GM18951 (cell line): ENCODE data around the gene ERMARD.

Experiments
- POLR2A ChIP-seq: IDR thresholded peaks from 4 replicates; pipeline ENCODE4 v1.6.1; 2011; ENCODE audit warnings: mild to moderate bottlenecking; ENCODE audit not compliant: insufficient read length, insufficient read depth; ENCODE audit errors: extremely low read depth
- in situ Hi-C: fragments of 300-500 bp; cut with MboI; formaldehyde crosslinking; loops from one replicate; pipeline ENCODE4 v1.12.0; 2022; ENCODE audit warnings: low sequenced_read_pairs, mixed read lengths, inconsistent platforms; ENCODE audit not compliant: unreplicated experiment

ERMARD gene

DNA sequence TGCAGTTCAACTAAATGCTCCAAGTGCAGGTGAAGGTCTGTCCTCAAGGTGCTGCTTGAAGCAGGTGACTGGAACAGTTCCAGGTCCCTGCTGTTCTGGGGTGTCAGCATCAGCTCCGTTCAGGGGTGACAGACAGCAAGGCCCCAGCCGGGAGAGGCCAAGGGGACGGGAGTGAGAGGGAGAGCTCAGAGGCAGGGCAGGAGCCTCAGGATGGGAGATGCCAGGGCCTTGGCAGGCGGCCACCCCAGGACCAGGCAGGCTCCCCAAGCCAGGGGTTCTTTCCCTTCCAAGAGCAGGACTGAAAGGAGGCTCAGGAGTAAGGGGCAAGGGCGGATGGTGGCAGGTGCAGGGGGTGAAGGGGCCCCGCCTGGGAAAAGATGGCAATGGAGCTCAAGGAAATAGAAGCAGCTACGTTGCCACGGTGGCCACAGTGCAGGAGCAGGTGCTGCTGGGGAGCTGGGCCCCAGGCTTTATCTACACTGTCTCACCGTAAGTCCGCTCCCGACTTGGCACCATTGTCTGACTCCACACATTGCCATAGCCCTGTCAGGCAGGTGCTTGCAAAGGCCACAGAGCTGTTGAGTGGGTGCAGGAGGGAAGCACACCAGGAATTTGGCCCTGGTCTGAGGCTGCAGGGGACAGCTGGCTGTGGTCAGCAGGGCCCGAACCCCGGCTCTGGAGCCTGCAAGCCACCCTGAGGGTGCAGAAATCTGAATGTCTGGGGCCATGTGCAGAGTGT lies 43.1 kb downstream of the ERMARD start:
- no peak for TF ChIP-seq POLR2A
- in situ Hi-C loops, result no loop called here

DNA sequence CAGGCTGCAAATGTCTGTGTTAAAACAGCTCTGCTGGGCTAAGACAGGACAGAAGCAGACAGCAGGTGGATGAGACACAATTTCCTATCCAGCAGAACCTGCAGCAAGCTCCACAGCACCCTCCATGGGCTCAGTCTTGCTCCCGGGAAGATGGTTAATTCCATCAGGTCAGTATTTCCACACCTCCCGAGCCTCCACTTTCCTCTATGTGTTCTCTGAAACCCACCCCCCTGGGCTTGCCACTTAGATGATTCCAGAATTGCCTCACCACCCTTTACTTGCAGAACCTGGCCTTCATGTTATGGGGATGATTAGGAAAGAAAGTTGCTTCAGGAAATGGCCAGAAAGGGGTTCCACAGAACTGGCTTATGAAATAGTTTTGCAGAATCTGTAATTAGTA lies 43.8 kb downstream of the ERMARD start:
- in situ Hi-C loops, result no loop called here

DNA sequence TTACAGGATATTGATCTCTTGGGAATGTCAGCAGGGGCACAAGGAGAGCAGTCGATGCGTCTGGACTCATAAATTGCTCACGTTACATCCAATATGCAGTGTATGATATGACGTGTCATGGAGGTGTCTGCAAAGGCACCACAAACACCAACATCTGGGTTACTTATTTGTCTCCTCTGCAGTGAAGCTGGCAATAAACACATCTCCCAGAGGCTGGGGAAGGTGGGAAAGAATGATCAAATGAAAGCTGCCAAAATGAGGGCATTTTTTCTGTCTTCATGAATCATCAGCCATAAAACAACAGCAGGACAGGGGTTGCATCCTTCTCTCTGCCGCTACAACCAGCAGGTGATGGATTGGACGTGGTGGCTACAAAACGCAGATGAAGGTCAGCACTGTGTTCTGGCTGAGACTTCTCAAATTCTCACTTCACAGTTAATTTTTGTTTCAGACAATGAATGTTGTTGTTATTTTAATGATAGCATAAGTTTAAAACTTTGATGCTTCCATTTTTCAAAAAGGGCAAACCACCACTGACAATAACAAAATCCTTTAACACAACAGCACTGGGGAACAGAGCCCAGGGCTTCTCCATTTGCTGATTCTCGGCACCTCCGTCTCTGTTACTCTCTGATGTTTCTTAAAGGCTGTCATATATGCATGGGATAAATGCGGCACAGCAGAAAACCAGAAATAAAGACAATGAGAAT lies 47.5 kb downstream of the ERMARD start:
- in situ Hi-C loops, result no loop called here
- TF ChIP-seq POLR2A, result no peak

More for the DNA sequence above, 43.8 kb downstream of the ERMARD start:
- TF ChIP-seq POLR2A, result no peak

DNA sequence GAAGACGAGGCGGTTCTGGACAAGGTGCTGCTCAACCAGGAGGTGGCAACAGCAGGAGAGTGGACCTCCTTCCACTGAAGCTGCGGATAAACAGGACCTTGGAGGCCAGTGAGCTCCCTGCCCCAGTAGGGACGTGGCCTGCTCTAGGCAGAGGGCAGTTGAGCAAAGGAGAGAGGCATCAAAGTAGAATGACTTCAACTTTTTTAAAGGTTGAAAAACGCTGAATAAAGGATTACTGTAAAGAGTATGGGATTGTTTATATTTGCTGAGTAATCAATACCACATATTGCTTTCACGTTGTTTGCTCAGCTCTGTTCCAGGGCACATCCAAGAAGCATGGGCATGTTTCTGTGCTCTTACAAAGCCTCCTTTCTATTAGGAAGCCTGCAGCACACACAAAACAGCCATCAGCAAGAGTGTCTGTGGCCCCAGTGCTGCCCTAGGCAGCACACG lies 48.1 kb downstream of the ERMARD start:
- in situ Hi-C loops, result no loop called here

DNA sequence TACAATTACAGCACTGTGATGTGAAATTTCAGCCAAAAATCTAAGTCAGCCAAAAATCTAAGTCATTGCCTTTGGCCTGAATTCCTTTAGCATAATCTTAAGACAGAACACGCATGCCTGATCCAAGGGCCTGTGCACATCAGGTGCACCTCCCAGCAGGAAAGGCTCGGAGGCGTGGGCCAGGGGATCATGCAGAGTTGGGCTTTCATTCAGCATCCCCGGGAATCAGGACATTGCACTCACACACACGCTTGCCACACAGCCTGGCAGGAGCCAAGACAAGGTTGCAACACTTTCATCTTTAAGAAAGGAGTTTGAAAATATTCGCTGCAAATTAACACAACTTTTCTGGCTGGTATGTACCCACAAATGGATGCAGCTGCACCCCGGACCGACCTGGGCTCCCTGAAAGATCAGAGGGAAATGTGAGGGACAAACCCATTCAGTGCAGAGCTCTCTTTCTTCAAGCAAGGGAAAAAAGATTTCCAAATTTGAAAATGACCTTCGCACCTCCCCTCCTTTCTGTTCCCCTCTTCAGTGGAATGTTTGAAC lies 48.8 kb downstream of the ERMARD start:
- no peak for TF ChIP-seq POLR2A
- in situ Hi-C loops, result no loop called here

More for the DNA sequence above, 48.1 kb downstream of the ERMARD start:
- TF ChIP-seq POLR2A, result no peak

DNA sequence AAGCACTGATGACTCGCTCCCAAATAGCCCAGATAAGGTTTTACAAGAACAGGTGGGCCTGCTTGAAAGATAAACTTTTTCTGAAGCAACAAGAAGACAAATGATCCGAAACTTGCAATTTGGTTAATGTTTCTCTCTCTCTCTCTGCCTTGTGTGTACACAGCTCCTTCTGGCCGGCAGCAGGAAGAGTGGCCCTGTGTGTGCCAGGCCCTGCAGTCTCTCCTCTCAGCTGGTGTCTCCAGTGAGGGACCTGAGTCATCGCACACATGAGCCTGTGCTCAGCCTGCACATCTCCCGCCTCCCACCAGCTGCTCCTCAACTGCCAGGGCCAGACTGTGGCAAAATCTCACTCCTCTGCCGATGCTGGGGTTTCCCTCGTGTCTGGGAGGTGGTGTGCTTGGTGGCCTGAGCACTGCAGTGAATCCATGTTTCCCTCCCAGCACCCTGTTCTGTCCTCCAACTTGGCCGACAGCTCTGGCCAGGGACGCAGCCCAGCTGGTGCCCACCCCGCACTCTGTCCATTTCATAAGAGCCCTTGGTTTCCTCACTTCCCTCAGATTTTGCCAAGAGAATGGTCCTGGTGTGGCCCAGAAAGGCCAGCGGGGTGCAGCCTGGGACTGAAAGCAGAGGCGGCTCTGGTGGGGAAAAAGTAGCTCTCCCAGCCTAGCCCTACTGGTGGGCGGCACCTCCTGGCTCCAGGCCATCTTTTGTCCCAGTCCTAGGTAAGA lies 49.4 kb downstream of the ERMARD start:
- TF ChIP-seq POLR2A, result no peak
- in situ Hi-C loops, result no loop called here

DNA sequence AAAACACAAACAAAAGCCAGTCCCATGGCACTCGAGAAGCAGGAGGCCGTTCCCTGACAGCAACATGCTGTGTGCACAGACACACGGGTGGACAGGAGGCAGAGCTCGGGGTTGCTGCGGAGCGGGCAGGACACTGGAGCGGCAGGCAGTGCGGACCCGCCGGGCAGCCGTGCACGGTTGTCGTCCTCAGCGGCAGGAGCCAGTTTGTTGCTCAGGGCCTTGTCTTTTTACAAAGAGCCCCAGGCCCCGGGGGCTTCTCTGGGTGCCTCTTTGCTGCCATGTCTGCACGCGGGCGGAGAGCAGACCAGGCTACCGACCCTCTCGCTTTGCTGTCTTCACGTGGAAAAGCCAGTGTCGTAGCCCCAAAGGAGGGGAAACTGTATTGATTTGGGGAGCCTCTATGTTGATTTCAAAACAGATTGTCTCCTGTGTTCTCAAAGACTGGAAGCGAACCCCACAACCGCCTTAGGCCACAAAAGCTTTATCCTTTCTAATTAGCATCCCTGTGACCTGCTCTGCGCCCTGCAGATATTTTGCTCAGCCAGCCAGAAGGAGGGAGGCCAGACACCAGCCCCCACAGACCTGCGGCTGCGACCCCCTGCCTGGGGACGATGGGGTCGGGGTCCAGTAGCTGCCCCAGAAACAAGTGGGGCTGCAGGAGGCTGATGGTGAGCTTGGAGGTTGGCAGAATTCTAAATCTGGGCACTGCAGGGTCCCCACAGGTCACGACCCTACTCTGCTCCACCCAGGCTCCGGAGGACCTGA lies 50.2 kb downstream of the ERMARD start:
- no peak for TF ChIP-seq POLR2A
- in situ Hi-C loops, result no loop called here

DNA sequence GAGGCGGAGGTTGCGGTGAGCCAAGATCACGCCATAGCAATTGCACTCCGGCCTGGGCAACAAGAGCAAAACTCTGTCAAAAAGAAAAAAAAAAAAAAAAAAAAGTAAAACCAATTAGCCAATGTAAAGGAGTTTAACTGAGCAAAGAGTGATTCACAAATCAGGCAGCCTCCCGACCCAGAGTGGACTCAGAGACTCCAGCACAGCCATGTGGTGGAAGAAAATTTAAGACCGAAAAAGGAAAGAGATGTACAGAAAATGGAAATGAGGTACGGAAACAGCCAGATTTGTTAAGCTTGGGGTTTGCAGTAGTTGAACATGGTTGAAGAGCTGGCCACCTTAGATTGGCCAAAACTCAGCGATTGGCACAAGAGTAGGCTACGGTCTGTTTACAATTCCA lies 51.4 kb downstream of the ERMARD start:
- in situ Hi-C loops, result no loop called here
- no peak for TF ChIP-seq POLR2A

DNA sequence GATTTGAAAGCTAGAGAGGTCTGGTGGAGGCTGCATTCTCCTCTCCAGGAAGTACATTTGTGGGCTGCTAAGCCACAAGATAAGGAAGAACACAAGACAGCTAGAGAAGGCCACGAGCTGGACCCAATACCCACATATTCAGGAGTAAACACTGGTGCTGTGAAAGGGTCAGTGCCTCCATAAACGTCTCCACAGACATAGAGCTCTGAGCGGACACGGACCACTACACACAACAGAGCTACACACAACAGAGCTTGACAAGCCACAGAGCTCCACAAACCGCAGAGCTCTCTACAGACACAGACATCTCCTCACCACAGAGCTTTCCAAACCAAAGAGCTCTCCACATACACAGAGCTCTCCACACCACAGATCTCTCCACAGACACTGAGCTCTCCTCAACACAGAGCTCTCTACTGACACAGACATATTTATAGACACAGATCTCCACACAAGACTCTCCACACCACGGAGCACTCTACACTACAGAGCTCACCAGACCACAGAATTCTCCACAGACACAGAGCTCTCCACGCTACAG lies 51.9 kb downstream of the ERMARD start:
- TF ChIP-seq POLR2A, result no peak
- in situ Hi-C loops, result no loop called here

DNA sequence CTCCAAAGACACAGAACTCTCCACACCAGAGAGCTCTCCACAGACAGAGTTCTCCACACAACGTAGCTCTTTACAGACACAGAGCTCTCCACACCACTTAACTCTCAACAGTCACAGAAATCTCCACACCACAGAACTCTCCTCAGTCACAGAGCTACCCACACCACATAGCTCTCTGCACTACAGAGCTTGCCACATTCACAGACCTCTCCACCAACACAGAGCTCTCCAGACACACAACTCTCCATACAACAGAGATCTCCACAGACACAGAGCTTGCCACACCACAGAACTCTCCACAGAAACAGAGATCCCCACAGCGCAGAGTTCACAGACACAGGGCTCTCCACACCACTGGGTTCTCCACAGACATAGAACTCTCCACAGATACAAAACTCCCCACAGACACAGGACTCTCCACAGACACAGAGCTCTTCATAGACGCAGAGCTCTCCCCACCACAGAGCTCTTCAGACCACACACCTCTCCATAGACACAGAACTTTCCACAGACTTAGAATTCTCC lies 52.5 kb downstream of the ERMARD start:
- TF ChIP-seq POLR2A, result no peak
- in situ Hi-C loops, result no loop called here

DNA sequence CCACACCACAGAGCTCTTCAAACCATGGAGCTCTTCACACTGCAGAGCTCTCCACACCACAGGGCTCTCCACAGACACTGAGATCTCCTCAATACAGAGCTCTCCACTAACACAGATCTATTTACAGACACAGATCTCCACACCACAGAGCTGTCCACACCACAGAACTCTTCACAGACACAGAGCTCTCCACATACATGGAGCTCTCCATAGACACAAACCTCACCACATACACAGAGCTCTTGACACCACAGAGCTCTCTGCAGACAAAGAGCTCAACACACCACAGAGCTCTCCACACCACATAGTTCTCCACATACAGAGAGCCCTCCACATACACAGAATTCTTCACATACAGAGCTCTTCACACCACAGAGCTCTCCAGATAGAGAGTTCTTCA lies 53.0 kb downstream of the ERMARD start:
- in situ Hi-C loops, result no loop called here
- no peak for TF ChIP-seq POLR2A

DNA sequence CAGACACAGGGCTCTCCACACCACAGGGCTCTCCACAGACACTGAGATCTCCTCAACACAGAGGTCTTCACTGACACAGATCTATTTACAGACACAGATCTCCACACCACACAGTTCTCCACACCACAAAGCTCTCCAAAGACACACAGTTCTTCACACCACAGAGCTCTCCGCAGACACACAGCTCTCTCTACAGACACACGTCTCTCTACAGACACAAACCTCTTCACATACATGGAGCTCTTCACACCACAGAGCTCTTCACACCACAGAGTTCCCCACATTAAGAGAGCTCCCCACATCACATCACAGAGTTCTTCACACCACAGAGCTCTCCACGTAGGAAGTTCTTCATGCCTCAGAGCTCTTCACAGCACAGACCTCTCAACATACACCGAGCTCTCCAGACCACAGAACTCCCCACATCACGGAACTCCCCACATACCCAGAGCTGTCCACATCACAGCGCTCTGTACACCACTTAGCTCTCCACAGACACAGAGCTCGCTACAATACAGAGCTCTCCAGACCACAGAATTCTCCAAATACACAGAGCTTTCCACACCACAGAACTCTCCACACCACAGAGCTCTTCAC lies 53.9 kb downstream of the ERMARD start:
- in situ Hi-C loops, result no loop called here

DNA sequence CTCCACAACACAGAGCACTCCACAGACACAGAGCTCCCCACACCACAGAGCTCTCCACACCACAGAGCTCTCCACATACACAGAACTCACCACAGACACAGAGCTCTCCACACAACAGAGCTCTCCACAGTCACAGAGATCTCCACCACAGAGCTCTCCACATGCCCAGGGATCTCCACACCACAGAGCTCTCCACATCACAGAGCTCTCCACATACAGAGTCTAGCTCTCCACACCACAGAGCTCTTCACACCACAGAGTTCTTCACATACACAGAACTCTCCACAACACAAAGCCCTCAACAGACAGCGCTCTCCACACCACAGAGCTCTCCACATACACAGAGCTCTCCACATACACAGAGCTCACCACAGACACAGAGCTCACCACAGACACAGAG lies 55.3 kb downstream of the ERMARD start:
- in situ Hi-C loops, result no loop called here
- TF ChIP-seq POLR2A, result no peak

More for the DNA sequence above, 53.9 kb downstream of the ERMARD start:
- TF ChIP-seq POLR2A, result no peak
